Skin epidermis (tissue), 12 donors: ENCODE results near the gene SMC3.

Experiments used
- H3K27ac ChIP-seq, 21 experiments: fragments of 200-600 bp; sonication (generic) in 11 of 21; one replicate each; pipeline ENCODE4 v1.5.0; 2020; ENCODE audit warnings: mild to moderate bottlenecking in 3 of 21, inconsistent platforms in 2 of 21, moderate library complexity in 2 of 21
- H3K4me3 ChIP-seq, 7 experiments: fragments of 200-600 bp; sonication (generic) in 2 of 7; one replicate each; pipeline ENCODE4 v1.5.0; 2020; ENCODE audit warnings: inconsistent platforms in 2 of 7, mild to moderate bottlenecking in 2 of 7, moderate library complexity in 1 of 7

The SMC3 gene

GRCh38 chr10:110641256-110641655 lies 73.8 kb downstream of the SMC3 start:
- Histone ChIP-seq H3K4me3 (no peak overlapping the region), H3K27ac (no peak overlapping the region)

GRCh38 chr10:110642204-110643034 lies 74.9 kb downstream of the SMC3 start:
- H3K4me3 ChIP-seq, result no peak overlapping the region
- no peak overlapping the region for H3K27ac ChIP-seq

- Histone ChIP-seq H3K4me3 (peak overlapping the region; percentile 31 to 57 (median 44)), H3K27ac (no peak overlapping the region)
These were observed 75.6 kb downstream of the SMC3 start for GRCh38 chr10:110643035-110643652.

- H3K27ac ChIP-seq, result no peak within 1 kb of the TSS
These were observed 76.4 kb downstream of the SMC3 start, which contains the start of gene RBM20 for GRCh38 chr10:110643653-110644597. TSS of gene RBM20 (plus strand) at chr10:110644336. CDS start at chr10:110644455, 119 bp downstream.

GRCh38 chr10:110644598-110645462 lies 77.3 kb downstream of the SMC3 start:
- Histone ChIP-seq H3K27ac (no peak overlapping the region), H3K4me3 (peak overlapping the region in 6 of 7 experiments; percentile 40 to 57 (median 44))

More at GRCh38 chr10:110643653-110644597, 76.4 kb downstream of the SMC3 start, which contains the start of gene RBM20:
- H3K4me3 ChIP-seq, result peak within 1 kb of the TSS; percentile 31 to 57 (median 44)

- Histone ChIP-seq H3K4me3 (no peak overlapping the region), H3K27ac (no peak overlapping the region)
These were observed 79.1 kb downstream of the SMC3 start for GRCh38 chr10:110646417-110647135.

- Histone ChIP-seq H3K4me3 (no peak overlapping the region), H3K27ac (no peak overlapping the region)
These were observed 79.6 kb downstream of the SMC3 start for GRCh38 chr10:110647136-110647430.

- no peak overlapping the region for H3K27ac ChIP-seq
- H3K4me3 ChIP-seq, result no peak overlapping the region
These were observed 81.3 kb downstream of the SMC3 start for GRCh38 chr10:110648692-110649346.

- Histone ChIP-seq H3K27ac (no peak overlapping the region), H3K4me3 (no peak overlapping the region)
These were observed 82.1 kb downstream of the SMC3 start for GRCh38 chr10:110649347-110650264.

- no peak overlapping the region for H3K27ac ChIP-seq
- no peak overlapping the region for H3K4me3 ChIP-seq
These were observed 82.8 kb downstream of the SMC3 start for GRCh38 chr10:110650265-110650668.

GRCh38 chr10:110651044-110651958 lies 83.8 kb downstream of the SMC3 start:
- Histone ChIP-seq H3K4me3 (no peak overlapping the region), H3K27ac (no peak overlapping the region)

GRCh38 chr10:110652475-110653118 lies 85.1 kb downstream of the SMC3 start:
- no peak overlapping the region for H3K27ac ChIP-seq
- no peak overlapping the region for H3K4me3 ChIP-seq
